Measurements from ENCODE around the gene TVP23C.

GRCh38 chr17:15452746-15453145, 110.5 kb downstream of the TVP23C start:
- TF ChIP-seq CTCF (IDR thresholded peaks at IDR 0.05) (no peak), TCF7L2 (IDR thresholded peaks at IDR 0.05; ENCODE audit: low read depth, low read length) (no peak), POLR2AphosphoS5 (IDR thresholded peaks at IDR 0.05; ENCODE audit: low read depth, low read length) (no peak), SIN3A (IDR thresholded peaks at IDR 0.05; ENCODE audit: borderline replicate concordance, insufficient read depth, low read depth, low read length) (no peak), REST (IDR thresholded peaks at IDR 0.05; ENCODE audit: insufficient read depth in 1 of 2, low read depth in 2 of 2, low read length in 1 of 2) (no peak)
